HT1080 (cell line): ENCODE results near the gene BCL2L2. TPM values are rescaled to one million over a fixed set of nuclear protein-coding genes. Genes with fewer than 3 reads are reported as not detected.
"Not testable (repeated sequence)": the region's sequence is repeated elsewhere in the genome, so short reads cannot be mapped to it uniquely, and the experiment has no call there.

Source experiments
- DNase-seq: peaks from one replicate; pipeline ENCODE4 v3.0.0-alpha.2; 2015; ENCODE audit warnings: low read depth
- polyA plus RNA-seq, 2 experiments: library from polyadenylated mRNA; depleted of rRNA; stranded (reverse); fragments of >200 nt; gene quantifications; 2 replicates each; pipeline ENCODE4 v1.2.3, GENCODE V29; 2015
- total RNA-seq: library from RNA; depleted of rRNA; stranded (reverse); fragments of >200 nt; shearing (Covaris generic); gene quantifications from 2 replicates; pipeline ENCODE4 v1.2.3, GENCODE V29; 2014; rRNA removed

BCL2L2 gene, protein sequence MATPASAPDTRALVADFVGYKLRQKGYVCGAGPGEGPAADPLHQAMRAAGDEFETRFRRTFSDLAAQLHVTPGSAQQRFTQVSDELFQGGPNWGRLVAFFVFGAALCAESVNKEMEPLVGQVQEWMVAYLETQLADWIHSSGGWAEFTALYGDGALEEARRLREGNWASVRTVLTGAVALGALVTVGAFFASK
- total RNA-seq, result 14.0 and 16.5 TPM in 2 replicates
- 26.8 and 27.0 TPM in 2 replicates for polyA plus RNA-seq (2015; cell fraction: cytosol; rRNA removed)
- polyA plus RNA-seq (2015; cell fraction: nucleus; rRNA removed), result 41.8 and 52.3 TPM in 2 replicates

- DNase-seq, result peak; percentile 89
These were observed at the start of gene BCL2L2 for GRCh38 chr14:23306412-23307145. Gene BCL2L2 (plus strand): TSS chr14:23306833. CDS start chr14:23307768, 935 bp downstream.

DNA sequence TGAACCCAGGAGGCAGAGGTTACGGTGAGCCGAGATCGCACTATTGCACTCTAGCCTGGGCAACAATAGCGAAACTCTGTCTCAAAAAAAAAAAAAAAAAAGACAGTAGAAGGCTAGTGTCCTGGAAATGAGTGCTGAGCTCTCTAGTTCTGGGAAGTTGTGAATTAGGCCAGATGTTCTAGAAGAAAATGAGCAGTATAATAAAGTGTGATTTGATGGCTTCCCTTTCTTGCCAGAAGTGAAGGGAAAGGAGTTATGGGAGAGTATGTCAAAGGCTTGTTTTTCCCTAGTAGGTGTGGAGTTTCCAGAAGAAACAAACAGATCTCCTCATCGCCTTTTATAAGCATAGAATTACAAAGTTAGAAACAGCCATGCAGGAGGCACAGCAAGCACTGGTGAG is 48.4 kb upstream of the BCL2L2 start:
- DNase-seq, result no peak

DNA sequence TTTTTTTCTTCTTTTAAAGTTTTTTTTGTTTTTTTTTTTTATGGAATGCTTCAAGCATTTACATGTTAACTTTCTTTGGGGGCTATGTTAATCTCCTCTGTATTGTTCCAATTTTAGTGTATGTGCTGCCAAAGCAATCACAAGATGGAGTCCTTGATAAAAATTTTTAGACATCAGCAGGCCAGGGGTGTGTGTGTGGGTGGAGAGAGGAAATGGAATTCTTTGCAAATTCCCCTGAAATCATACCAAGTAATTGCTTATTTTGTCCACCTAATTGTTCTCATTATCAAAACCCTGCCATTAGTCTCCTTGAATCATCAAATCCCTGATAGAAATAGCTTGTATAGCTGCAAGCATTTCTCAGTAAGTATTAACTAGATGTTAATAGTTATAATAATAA is 47.2 kb upstream of the BCL2L2 start:
- no peak for DNase-seq

DNA sequence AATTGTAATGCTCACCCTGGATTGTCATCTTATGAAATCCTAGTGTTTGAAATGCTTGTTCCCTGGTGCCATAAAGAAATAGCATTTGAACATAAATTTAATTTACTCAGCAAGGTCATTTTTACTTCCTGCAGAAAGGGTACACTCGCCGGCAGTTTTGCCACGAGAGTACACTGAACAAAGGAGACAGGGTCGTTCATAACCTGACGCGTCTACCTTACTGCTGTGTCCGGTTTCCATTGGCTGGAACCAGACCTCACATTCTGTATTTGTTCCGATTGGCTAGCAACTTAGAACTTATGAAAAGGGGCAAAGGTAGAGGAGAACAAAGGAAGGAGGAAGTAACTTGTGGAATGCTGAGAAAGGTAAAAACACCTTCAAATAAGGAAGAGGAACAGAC is 45.8 kb upstream of the BCL2L2 start:
- not testable (repeated sequence) for DNase-seq

DNA sequence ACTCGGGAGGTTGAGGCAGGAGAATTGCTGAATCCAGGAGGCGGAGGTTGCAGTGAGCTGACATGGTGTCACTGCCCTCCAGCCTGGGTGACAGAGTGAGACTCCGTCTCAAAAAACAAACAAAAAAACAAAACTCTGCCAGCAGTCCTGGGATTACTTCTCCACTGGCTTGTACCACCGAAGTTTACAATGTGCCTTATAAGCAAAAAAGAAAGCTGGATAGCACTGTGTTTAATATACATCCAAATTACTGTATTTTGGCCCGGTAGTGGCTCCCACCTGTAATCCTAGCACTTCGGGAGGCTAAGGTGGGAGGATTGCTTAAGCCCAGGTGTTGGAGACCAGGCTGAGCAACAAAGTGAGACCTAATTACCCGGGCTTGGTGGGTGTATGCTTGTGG is 37.4 kb upstream of the BCL2L2 start:
- DNase-seq, result no peak

DNA sequence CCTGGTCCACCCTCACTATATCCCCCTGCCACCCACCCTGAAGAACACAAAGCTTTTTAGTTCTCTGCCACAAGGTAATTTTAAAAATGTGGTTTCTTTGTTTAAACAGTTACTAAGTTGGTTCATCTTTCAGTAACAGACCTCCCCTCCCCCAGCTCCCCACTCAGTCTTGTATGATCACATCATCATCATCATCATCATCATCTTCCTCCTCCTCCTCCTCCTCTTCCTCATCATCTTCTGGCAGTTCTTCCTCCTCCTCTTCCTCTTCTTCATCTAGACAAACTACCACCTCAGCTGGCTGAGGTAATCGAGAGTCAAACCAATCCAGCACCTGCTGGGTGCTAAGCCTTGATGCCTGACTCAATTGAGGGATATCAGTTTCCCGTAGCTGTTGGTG is 31.2 kb upstream of the BCL2L2 start:
- DNase-seq, result no peak

DNA sequence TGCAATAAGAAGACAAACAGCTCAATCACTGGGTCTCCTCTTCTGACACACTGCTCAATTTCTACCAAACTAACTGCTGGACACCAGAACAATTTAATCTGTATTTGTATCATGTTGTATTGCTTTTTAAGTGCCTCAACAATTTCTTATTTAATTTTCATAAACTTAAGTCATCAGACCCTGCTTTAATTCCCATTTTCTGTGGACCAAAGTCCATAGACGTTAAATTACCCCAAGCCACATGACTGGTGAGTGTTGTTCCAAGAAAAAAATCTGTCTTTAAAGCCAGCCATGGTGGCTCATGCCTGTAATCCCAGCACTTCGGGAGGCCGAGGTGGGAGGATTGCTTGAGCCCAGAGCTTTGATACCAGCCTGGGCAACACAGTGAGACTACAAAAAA is 29.4 kb upstream of the BCL2L2 start:
- DNase-seq, result no peak

- DNase-seq, result not testable (repeated sequence)
These were observed 28.7 kb upstream of the BCL2L2 start for GRCh38 chr14:23277928-23278327.

- no peak for DNase-seq
These were observed 25.4 kb upstream of the BCL2L2 start for GRCh38 chr14:23281247-23281646.

GRCh38 chr14:23284654-23285529 is 21.7 kb upstream of the BCL2L2 start:
- no peak for DNase-seq

- no peak for DNase-seq
These were observed 21.1 kb upstream of the BCL2L2 start for GRCh38 chr14:23285530-23286019.

GRCh38 chr14:23286020-23286901 is 20.4 kb upstream of the BCL2L2 start, which contains the start of gene HOMEZ:
Gene HOMEZ (minus strand): TSS chr14:23286132. CDS start chr14:23285952, 180 bp downstream.
- peak; percentile 98 for DNase-seq

DNA sequence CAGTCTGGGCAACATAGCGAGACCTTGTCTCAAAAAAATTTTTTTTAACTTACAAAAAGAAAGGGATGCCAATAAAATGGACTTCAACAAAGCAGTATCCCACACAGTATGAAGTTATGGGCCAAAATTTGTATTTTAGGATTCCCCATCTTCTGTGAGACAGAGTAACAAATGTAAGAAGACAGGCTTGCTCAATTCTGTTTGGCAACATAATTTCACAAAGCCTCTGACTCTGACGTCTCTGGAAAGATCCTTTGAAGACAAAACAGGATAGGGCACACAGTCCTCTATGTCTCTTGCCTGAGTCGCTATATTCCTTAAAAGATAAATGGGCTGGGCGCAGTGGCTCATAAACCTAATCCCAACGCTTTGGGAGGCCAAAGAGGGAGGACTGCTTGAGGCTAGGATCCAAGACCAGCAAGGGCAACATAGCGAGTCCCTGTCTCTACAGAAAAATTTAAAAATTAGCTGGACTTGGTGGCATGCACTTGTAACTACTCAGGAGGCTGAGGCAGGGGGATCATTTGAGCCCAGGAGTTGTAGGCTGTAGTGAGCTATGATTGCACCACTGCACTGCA is 19.6 kb upstream of the BCL2L2 start:
- no peak for DNase-seq

DNA sequence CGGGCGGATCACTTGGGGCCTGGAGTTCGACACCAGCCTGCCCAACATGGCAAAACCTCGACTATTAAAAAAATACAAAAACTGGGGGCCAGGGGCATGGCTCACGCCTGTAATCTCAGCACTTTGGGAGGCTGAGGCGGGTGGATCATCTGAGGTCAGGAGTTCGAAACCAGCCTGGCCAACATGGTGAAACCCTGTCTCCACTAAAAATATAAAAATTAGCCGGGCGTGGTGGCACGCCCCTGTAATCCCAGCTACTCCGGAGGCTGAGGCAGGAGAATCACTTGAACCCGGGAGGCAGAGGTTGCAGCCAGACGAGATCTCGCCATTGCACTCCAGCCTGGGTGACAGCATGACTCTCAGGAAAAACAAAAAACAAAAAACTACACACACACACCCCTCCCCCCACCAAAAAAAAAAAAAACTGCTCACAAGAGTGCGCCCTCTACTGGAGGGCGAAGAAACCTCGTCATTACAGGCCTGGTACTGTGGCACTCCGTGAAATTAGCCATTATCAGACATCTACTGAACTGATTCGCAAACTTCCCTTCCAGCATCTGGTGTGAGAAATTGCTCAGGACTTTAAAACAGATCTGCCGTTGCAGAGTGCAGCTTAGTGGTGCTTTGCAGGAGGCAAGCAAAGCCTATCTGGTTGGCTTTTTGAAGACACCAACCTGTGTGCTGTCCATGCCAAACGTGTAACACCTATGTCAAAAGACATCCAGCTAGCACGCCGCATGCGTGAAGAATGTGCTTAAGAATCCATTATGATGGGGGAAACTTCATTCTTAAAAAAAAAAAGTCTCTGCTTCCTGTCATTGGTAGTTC is 11.7 kb upstream of the BCL2L2 start:
- peak; percentile 39 for DNase-seq

GRCh38 chr14:23296012-23296777 is 10.4 kb upstream of the BCL2L2 start:
- DNase-seq, result no peak

GRCh38 chr14:23297096-23297495 is 9.5 kb upstream of the BCL2L2 start:
- DNase-seq, result no peak

GRCh38 chr14:23297611-23298277 is 8.9 kb upstream of the BCL2L2 start:
- no peak for DNase-seq
